SK-N-SH (cell line): ENCODE results near the gene DMAP1. TPM values are rescaled to one million over a fixed set of nuclear protein-coding genes. Genes with fewer than 3 reads are reported as not detected.

ENCODE experiments used
- CTCF ChIA-PET: fragments of 300-600, 350-600 bp; formaldehyde crosslinking; extraction: SDS; loops from one replicate; lab custom pipeline; 2021; lab: Yijun Ruan, JAX
- POLR2A ChIA-PET: fragments of 350-600 bp; sonication (Branson Sonifier 250); formaldehyde crosslinking; extraction: SDS; loops from one replicate; lab custom pipeline; 2020; ENCODE audit warnings: antibody characterized with exemption, inconsistent platforms; lab: Yijun Ruan, JAX
- DNase-seq: peaks from one replicate; pipeline ENCODE4 v3.0.0; 2012
- H2AFZ ChIP-seq: fragments of 200-600 bp; sonication (generic); 2 replicates; pipeline ENCODE4 v1.8.1; 2016; ENCODE audit warnings: antibody characterized with exemption, mild to moderate bottlenecking, low read depth
- H3F3A ChIP-seq: fragments of 200-600 bp; sonication (generic); replicated peaks from 2 replicates; pipeline ENCODE3; 2016; ENCODE audit warnings: antibody characterized with exemption, mild to moderate bottlenecking; ENCODE audit not compliant: insufficient read depth
- H3K27ac ChIP-seq, 2 experiments: fragments of 200-500 bp in 1 of 2; fragments of 200-600 bp in 1 of 2; sonication (Bioruptor generic) in 1 of 2; sonication (generic), shearing (Covaris generic) in 1 of 2; 2 replicates each; pipeline versions ENCODE4 v1.5.1 to v1.6.1; 2014 to 2016; ENCODE audit warnings: low read depth in 2 of 2, inconsistent platforms in 1 of 2, low read length in 1 of 2, mild to moderate bottlenecking in 1 of 2, mixed read lengths in 1 of 2
- H3K27me3 ChIP-seq: fragments of 200-600 bp; sonication (generic), shearing (Covaris generic); 2 replicates; pipeline ENCODE4 v1.6.1; 2016; ENCODE audit warnings: mixed run types; ENCODE audit not compliant: insufficient read depth
- H3K36me3 ChIP-seq, 2 experiments: fragments of 200-500 bp in 1 of 2; fragments of 200-600 bp in 1 of 2; sonication (Bioruptor generic) in 1 of 2; sonication (generic) in 1 of 2; replicated peaks in 1 of 2; 2 replicates each; pipeline versions ENCODE3 to v1.5.1; 2014 to 2016; ENCODE audit warnings: low read length in 1 of 2, mild to moderate bottlenecking in 1 of 2; ENCODE audit not compliant: insufficient read depth in 2 of 2, control insufficient read depth in 1 of 2
- H3K4me1 ChIP-seq, 2 experiments: fragments of 200-500 bp in 1 of 2; fragments of 200-600 bp in 1 of 2; sonication (Bioruptor generic) in 1 of 2; sonication (generic), shearing (Covaris generic) in 1 of 2; 2 replicates each; pipeline versions ENCODE4 v1.5.1 to v1.6.1; 2014 to 2016; ENCODE audit warnings: low read depth in 1 of 2, low read length in 1 of 2, mixed run types in 1 of 2; ENCODE audit not compliant: insufficient read depth in 2 of 2, control insufficient read depth in 1 of 2
- H3K4me2 ChIP-seq: fragments of 200-600 bp; sonication (generic), shearing (Covaris generic); 2 replicates; pipeline ENCODE4 v1.6.1; 2017; ENCODE audit warnings: mixed run types
- H3K4me3 ChIP-seq, 2 experiments: fragments of 200-500 bp in 1 of 2; fragments of 200-600 bp in 1 of 2; sonication (Bioruptor generic) in 1 of 2; sonication (generic), shearing (Covaris generic) in 1 of 2; 2 replicates each; pipeline versions ENCODE4 v1.5.1 to v1.8.1; 2014 to 2016; ENCODE audit warnings: low read depth in 2 of 2, inconsistent platforms in 1 of 2, low read length in 1 of 2, mild to moderate bottlenecking in 1 of 2, mixed read lengths in 1 of 2, moderate library complexity in 1 of 2
- H3K79me2 ChIP-seq: fragments of 200-600 bp; sonication (generic); 2 replicates; pipeline ENCODE4 v1.8.1; 2017; ENCODE audit warnings: mild to moderate bottlenecking; ENCODE audit not compliant: insufficient read depth
- H3K9ac ChIP-seq: fragments of 200-600 bp; sonication (generic); 2 replicates; pipeline ENCODE4 v1.6.1; 2017; ENCODE audit warnings: mixed run types
- H3K9me2 ChIP-seq: fragments of 200-600 bp; sonication (generic); 2 replicates; pipeline ENCODE4 v1.6.1; 2017; ENCODE audit warnings: mixed run types
- H3K9me3 ChIP-seq: fragments of 200-600 bp; sonication (generic); 2 replicates; pipeline ENCODE4 v1.6.1; 2017; ENCODE audit warnings: mixed run types, mild to moderate bottlenecking, moderate library complexity
- H4K20me1 ChIP-seq: fragments of 200-600 bp; sonication (generic); 2 replicates; pipeline ENCODE4 v1.6.1; 2017; ENCODE audit warnings: mild to moderate bottlenecking, mixed run types; ENCODE audit not compliant: insufficient read depth
- CHD2 ChIP-seq: fragments of 150-350 bp; IDR thresholded peaks from 2 replicates; pipeline ENCODE4 v1.6.1; 2018; ENCODE audit warnings: low read length; ENCODE audit not compliant: partially characterized antibody
- ELF1 ChIP-seq: IDR thresholded peaks from 2 replicates; pipeline ENCODE4 v1.4.0; 2012
- EZH2phosphoT487 ChIP-seq: fragments of 200-600 bp; sonication (generic); IDR thresholded peaks from 2 replicates; pipeline ENCODE4 v1.6.1; 2017; ENCODE audit warnings: low read depth, mixed run types, mild to moderate bottlenecking, antibody characterized with exemption, moderate library complexity, borderline replicate concordance
- FOSL2 ChIP-seq: IDR thresholded peaks from 2 replicates; pipeline ENCODE4 v1.4.0; 2012; ENCODE audit warnings: low read depth, mild to moderate bottlenecking, moderate library complexity, borderline replicate concordance
- FOXJ3 ChIP-seq: sonication (generic); formaldehyde crosslinking; IDR thresholded peaks from 2 replicates; pipeline ENCODE4 v1.5.1; 2020; ENCODE audit warnings: mild to moderate bottlenecking, missing genetic modification reagents
- FOXM1 ChIP-seq: IDR thresholded peaks from 2 replicates; pipeline ENCODE4 v1.4.0; 2012; ENCODE audit warnings: low read depth, mild to moderate bottlenecking
- GABPA ChIP-seq: IDR thresholded peaks from 2 replicates; pipeline ENCODE4 v1.4.0; 2012; ENCODE audit warnings: low read depth, mild to moderate bottlenecking
- JUND ChIP-seq: IDR thresholded peaks from 2 replicates; pipeline ENCODE4 v1.4.0; 2012
- MAX ChIP-seq: IDR thresholded peaks from 2 replicates; pipeline ENCODE4 v1.4.0; 2012; ENCODE audit warnings: low read depth
- MXI1 ChIP-seq: IDR thresholded peaks from 2 replicates; pipeline ENCODE4 v1.6.1; 2012; ENCODE audit warnings: mild to moderate bottlenecking, low read depth, low read length, improper control_type of control experiment
- NFIC ChIP-seq: IDR thresholded peaks from 2 replicates; pipeline ENCODE4 v1.4.0; 2012; ENCODE audit warnings: borderline replicate concordance
- PBX3 ChIP-seq: IDR thresholded peaks from 2 replicates; pipeline ENCODE4; 2012
- POLR2AphosphoS5 ChIP-seq: IDR thresholded peaks from 2 replicates; pipeline ENCODE4 v1.6.1; 2012; ENCODE audit warnings: low read depth, low read length
- RAD21 ChIP-seq: IDR thresholded peaks from 2 replicates; pipeline ENCODE4 v1.6.1; 2012; ENCODE audit warnings: mild to moderate bottlenecking, low read length
- RCOR1 ChIP-seq: fragments of 150-350 bp; IDR thresholded peaks from 2 replicates; pipeline ENCODE4 v1.6.1; 2017; ENCODE audit warnings: antibody characterized with exemption, low read length
- RFX5 ChIP-seq: IDR thresholded peaks from 2 replicates; pipeline ENCODE4 v1.6.1; 2012; ENCODE audit warnings: mild to moderate bottlenecking, improper control_type of control experiment, low read length
- SIN3A ChIP-seq: IDR thresholded peaks from 2 replicates; pipeline ENCODE4 v1.6.1; 2012; ENCODE audit warnings: low read depth, mild to moderate bottlenecking, low read length, moderate library complexity, borderline replicate concordance
- USF1 ChIP-seq: IDR thresholded peaks from 2 replicates; pipeline ENCODE4 v1.4.0; 2012; ENCODE audit warnings: low read depth, borderline replicate concordance
- YY1 ChIP-seq: IDR thresholded peaks from 2 replicates; pipeline ENCODE4 v1.4.0; 2012; ENCODE audit warnings: low read depth, mild to moderate bottlenecking
- ZBTB33 ChIP-seq: IDR thresholded peaks from 2 replicates; pipeline ENCODE4 v1.4.0; 2012; ENCODE audit warnings: low read depth, borderline replicate concordance
- WGBS: methylation state at CpG from one replicate; pipeline ENCODE4 v1.1.6; 2017; ENCODE audit warnings: low lambda C conversion rate; 5-methylcytosine and 5-hydroxymethylcytosine counted together
- polyA plus RNA-seq, 3 experiments: library from polyadenylated mRNA; depleted of rRNA; stranded (reverse); fragments of >200 nt; gene quantifications; 2 replicates each; pipeline ENCODE4 v1.2.3, GENCODE V29; 2012

Gene DMAP1
- polyA plus RNA-seq, 1 of the 3 experiments (the other 2 are of a cell fraction), result 59.6 TPM

GRCh38 chr1:44230796-44231195 lies 17.5 kb downstream of the DMAP1 start:
- TF ChIP-seq YY1, result no peak
- no peak for TF ChIP-seq EZH2phosphoT487
- TF ChIP-seq MAX, result no peak
- no peak for TF ChIP-seq CHD2
- TF ChIP-seq MXI1, result no peak
- no peak for TF ChIP-seq RFX5
- TF ChIP-seq USF1, result no peak
- no peak for TF ChIP-seq ELF1
- TF ChIP-seq POLR2AphosphoS5, result no peak
- TF ChIP-seq GABPA, result no peak
- no peak for TF ChIP-seq PBX3
- TF ChIP-seq JUND, result no peak
- TF ChIP-seq RCOR1, result no peak
- no peak for TF ChIP-seq FOSL2
- TF ChIP-seq FOXM1, result no peak
- no peak for TF ChIP-seq NFIC
- TF ChIP-seq RAD21, result no peak
- no peak for TF ChIP-seq SIN3A
- TF ChIP-seq FOXJ3 (CRISPR knock-in tag), result no peak
- TF ChIP-seq ZBTB33, result no peak
- H3K4me3 ChIP-seq, result no peak overlapping the region
- H3K4me2 ChIP-seq, result no peak overlapping the region
- POLR2A ChIA-PET, result no interaction called here
- CTCF ChIA-PET, result interaction anchor here (1.5 kb wide), 1 partner anchor 8 kb away, joined by 3 read pairs; no protein-coding TSS in a partner anchor
- DNase-seq, result no peak
- H3F3A ChIP-seq, result no peaks in the 10 kb centered on the region
- WGBS, result 97% methylated on average over 3 of the region's 3 CpGs
- no peak overlapping the region for H3K27ac ChIP-seq
- H3K36me3 ChIP-seq, result peaks cover 0 to 18% of the 10 kb centered on the region in 2 experiments
- H3K9ac ChIP-seq, result no peak overlapping the region
- no peaks in the 10 kb centered on the region for H3K79me2 ChIP-seq
- no peak overlapping the region for H2AFZ ChIP-seq
- no peaks in the 10 kb centered on the region for H4K20me1 ChIP-seq
- H3K9me2 ChIP-seq, result no peaks in the 10 kb centered on the region
- H3K27me3 ChIP-seq, result no peaks in the 10 kb centered on the region
- no peaks in the 10 kb centered on the region for H3K9me3 ChIP-seq
- no peaks in the 10 kb centered on the region for H3K4me1 ChIP-seq
